ENCODE data around the gene L1CAM.

Gene L1CAM

DNA sequence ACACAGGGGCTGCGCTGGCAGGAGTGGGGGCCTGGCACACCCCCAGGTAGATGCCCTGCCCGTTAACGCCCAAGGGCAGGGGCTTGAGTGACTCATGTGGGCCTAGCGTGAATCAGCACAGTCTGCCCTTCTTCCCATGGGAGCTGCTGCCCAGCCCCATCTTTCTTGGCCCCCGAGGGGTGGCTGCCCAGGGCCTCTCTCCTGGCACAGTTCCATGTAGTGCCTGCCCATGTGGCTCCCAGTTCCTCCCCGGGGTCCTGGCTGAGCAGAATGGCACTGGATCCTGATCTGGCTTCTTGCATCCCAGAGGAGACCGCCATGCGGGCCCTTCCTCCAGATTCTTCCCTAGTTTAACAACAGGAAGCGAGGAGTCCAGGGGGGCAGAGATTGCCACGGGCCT, 16.4 kb upstream of the L1CAM start:
- DNase-seq = no peak

DNA sequence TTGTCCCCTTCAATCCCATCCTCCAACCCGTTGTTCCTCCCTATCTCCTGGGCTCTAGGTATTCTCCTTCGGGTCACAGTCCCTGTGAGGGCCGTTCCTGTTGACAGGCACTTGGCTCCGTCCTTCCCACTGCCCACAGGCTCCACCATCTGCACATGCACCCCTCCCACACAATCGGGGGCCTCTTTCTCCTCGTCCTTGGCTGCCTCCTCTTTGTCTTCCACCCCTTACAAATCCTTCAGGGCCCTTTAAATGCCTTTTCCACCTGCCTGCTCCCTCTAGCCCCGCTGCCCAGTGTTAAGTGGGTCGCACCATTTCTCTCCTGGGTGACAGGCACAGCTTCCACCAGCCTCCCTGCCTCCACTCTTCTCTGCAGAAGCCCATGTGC, 15.8 kb upstream of the L1CAM start:
- no peak for DNase-seq

DNA sequence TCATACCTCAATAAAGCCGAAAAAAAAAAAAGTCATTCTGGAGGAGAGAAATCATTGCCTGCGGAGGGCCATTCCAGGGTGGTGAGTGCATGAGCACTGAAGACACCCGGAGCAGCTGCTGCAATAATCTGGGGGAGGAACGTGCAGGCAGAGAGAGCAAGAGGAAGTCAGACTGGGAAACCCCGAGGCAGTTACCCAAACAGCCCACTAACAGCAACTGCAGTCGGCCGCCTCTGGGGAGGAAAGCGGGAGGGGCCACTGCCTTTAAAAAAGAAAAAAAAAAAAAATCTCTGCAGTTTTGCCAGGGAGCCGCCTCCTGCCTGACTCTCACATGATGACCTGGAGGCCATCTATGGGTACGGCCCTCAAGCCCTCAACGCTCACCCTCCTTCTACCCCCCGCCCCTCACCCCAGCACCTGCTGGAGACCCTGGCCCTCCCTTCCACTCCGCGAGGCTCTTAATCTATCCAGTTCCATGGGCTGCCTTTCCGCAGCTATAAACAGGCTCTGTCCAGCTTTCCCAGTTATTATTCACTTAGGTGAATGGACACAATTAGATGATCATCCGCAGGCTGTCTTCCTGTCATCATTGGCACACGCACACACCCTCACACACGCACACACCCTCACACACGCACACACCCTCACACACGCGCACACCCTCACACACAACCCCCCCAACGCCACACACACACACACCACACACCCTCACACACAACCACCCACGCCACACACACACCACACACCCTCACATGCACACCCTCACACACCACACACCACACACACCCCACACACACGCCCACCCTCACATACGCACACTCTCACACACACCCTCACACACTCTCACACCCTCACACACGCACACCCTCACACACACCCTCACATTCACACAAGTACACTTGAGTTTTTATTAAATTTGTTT, 15.1 kb upstream of the L1CAM start:
- DNase-seq = peak; percentile 53 to 61

DNA sequence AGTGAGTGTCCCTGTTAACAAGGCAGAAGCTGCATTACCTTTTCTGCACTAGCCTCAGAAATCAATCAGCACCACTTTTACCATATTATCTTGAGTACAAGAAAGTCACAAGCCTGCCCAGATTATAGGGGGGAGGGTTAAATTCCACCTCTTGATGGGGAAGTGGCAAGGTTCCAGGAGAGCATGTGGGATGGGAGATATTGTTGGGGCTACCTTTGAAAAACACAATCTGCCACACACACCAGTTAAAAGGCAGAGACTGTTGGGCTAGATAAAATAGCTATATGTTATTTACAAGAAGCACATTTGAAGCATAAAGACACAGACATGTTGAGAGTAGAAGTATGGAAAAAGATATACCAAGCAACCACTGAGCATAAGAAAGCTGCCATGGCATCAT, 11.9 kb upstream of the L1CAM start:
- no peak for DNase-seq

DNA sequence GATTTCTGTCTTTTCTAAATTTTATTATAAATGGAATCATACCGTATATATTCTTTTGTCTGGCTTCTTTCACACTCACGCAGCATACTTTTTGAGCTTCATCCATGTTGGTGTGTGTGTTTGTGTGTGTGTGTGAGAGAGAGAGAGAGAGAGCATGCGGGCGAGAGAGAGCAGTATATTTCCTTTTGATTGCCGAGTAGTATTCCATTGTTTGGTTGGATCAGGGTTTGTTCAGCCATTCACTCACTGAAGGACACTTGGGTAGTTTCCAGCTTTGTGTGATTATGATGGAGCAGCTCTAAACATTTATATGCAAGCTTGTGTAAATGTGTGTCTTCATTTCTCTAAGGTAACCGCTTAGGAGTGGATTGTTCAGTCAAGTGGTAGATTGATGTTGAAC, 3.1 kb upstream of the L1CAM start:
- no peak for DNase-seq

DNA sequence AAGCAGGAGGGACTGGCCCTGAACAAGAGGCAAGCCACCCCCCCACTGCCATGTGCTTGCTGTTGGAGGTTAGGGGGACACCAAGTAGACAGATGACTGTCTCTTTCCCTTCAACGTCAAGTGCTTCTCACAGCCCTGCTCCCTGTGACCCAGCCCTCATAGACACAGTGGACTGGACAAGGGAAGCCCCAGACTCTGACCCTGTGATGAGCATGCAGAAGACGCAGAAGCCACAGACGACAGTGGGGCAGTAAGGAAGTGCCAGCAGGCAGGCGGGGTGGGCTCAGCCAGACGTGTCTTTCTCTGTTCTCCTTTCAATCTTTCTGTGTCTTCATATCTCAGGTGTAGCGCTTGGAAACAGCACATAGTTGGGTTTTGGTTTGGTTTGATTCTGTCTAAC, 2.4 kb upstream of the L1CAM start:
- no peak for DNase-seq

DNA sequence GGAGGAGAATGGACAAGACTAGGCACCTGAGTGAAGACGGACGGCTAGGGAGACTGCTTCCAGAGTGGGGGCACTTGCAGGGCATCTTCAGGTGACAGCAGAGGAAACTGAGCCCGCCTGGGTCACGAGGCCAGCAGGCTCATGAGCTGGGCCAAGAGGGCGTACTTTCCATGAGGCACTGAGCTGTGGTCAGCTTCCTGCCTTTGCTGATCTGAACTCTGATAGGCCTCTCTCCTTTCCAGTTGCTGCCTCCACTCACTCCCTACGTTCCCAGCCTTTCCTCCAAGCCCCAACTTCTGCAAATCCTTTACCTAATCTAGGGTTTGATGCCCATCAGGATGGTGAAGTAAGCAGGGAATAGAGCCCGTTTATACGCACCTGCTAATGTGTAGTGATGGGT, 1.4 kb upstream of the L1CAM start:
- no peak for DNase-seq

DNA sequence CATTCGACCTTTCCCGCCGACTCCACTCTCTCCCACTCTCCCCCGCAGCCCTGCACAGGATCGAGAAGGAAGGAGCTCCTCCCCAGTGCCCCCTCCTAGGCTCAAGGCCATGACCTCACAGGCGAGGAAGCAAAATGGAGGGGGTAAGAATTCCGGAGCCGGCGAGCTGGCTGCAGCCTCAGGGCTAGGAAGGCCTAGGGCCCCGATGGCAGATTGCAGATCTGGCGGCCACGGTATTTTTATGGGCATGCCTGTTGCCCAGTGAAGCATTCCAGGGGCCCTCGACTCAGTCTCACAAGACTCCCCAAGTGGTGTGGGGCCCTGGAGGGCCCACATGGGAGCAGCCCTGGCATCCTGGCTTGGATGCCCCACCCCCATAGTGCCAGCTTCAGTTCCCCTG, 942 bp upstream of the L1CAM start:
- DNase-seq = no peak

DNA sequence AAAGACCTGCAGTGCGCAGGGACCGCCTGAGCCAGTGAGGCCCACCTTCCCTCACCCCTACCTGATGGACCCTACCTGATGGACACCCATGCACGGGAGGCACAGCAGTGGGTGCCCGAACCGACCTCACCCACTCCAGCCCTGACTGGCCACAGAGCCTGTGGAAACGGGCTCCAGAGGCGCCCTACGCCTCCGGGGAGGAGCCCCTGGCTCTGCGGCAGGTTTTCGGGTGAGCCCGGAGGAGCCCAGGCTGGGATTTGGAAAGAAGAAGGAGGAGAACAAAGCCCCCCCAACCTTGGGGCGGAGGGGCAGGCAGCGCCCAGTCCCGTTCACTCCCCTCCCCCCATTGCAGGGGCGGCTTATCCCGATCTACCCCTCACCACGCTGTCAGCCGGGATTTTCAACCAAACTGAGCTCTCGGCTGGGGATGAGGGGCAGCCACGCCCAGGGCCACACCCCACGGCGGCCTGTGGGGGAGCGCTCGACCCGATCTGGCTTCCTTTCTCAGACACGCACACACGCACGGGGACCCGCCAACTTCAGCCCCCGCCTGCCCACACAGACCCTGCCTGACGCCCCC, 675 bp downstream of the L1CAM start:
- DNase-seq = no peak

DNA sequence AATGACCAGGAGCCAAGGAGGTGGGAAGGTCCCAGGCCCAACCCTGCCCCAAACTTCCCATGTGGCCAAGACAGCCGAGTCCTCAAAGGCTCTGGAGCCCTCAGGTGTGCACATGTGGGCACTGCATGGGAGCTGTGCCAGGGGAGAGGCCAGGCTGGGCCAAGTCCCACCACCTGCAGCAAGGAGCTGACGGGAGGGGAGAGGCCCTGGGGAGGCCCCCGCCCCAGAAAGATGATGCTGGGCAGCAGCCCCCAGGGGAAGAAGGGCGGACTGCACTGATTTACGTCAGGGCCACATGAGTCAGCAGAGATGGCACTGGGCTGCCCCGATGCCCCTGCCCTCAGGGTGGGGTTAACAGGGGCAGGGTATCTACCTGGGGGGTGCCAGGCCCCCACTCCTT, 1.4 kb downstream of the L1CAM start:
- no peak for DNase-seq

DNA sequence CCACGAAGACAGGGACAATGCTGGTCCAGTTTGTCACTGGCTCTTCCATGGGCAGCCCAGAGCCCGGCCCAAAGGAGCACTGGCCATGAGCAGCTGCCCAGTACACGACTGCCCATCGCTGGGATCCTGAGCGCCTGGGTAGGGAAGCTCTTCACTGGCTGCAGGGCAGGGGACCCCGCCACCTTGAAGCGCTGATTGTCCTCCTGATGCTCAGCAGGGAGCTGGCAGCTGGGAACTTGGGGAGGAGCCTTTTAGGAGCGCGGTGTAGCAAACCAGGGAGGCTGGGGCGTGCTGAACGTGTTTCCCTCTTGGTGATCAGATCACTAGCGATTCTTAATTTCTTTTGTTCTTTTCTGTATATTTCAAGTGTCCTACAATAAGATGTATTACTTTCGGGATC, 1.8 kb downstream of the L1CAM start:
- no peak for DNase-seq

DNA sequence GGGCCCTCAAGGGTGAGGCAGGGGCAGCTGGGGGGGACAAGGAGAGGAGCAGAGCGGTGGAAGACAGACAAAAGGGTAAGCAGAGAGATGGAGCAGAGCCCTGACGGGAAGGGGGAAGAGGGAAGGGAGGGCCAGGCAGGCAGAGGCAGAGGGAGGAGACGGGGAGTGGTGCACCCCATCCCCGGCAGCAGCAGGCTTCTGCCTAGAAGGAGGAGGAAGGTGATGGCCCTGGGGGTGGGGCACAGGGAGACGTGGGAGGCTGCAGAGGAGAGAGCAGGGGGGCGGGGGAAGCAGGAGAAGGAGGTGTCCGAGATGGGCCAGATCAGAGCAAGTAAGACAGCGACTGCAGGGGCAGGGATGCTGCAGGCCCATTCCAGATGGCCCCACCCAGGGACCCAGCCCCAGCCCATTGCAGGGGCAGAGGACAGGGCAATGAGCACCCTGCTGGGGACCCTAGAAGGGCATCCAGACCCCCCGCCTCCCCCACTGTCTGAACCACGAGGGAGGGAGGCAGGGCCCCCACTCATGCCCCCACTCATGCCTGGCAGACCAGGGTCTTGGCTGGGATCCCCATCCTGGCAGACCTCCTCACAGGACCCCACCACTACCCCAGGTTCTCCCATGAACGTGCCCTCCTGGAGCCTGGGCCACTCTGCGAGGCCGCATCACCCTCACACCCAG, 2.7 kb downstream of the L1CAM start:
- DNase-seq = no peak

DNA sequence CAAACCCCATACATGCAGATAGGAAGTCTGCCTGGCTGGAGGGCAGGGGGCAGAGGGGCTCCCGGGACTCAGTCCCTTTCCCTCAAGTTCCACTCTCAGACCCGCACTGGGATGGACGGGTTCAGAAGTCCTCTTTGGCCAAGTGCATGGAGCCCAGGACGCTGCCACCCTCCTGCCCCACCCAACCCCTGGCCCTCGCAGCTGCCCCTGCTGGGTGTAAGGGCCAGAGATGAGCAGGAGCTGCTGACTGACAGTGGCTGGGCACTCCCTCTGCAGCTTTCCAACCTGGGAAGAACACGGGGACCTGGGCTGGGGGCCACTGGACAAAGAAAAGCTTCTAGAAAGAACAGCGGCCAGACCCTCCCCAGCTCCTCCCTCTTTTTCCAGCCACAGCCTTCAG, 3.4 kb downstream of the L1CAM start:
- no peak for DNase-seq

DNA sequence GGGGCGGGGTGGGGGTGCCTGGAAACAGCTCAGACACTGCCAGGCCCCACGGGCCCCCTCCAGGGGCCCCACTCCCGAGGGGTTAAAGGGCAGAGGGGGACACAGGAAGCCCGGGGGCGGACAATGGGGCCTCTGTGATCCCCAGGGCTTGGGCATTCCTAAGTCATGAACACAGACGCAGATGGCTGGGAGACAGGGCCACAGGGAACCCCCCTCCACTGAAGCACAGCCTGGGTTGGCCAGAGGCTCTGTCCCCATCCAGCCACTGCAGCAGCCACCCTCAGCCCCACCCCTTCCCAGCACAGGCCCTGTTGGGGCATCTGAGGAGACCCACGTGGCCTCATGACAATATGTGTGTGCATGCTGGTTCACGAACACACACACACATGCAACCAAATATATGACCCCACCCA, 3.9 kb downstream of the L1CAM start:
- DNase-seq = no peak

DNA sequence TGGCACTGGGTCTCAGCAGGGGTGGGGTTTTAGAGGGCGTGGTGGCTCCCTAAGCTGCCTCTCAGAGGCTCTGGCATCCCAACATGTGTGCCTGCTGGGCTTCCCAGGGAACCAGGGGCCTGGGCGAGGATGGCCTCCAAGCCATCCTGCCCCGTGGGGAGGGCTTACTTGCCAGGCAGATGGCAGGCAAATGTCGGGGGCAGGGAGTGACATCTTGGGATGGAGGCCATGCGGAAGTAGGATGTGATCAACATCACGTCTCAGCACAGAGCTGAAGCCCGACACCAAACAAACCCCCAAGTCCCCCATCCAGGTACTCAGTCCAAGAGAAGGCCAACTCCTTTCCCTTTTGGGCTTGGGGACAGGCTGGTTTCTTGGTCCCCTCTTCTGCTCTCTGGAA, 4.7 kb downstream of the L1CAM start:
- DNase-seq = no peak

DNA sequence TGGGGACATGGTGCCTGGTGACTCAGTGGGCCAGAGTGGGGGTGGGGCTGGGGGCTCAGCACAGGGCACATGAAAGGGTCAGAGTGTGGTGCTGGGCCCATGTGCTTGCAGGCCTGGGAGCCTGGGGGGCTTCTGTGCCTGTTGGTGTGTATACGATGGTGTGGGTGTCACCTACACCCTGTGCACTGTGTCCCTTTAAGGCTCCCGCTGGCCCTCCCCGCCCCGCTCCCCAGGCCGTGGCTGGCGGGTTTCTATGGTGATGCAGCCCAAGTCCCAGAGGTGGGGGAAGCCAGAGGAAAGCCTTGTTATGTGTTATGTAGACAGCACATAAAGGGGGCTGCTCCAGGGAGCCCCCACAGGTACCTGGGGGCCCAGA, 5.5 kb downstream of the L1CAM start:
- DNase-seq = no peak

DNA sequence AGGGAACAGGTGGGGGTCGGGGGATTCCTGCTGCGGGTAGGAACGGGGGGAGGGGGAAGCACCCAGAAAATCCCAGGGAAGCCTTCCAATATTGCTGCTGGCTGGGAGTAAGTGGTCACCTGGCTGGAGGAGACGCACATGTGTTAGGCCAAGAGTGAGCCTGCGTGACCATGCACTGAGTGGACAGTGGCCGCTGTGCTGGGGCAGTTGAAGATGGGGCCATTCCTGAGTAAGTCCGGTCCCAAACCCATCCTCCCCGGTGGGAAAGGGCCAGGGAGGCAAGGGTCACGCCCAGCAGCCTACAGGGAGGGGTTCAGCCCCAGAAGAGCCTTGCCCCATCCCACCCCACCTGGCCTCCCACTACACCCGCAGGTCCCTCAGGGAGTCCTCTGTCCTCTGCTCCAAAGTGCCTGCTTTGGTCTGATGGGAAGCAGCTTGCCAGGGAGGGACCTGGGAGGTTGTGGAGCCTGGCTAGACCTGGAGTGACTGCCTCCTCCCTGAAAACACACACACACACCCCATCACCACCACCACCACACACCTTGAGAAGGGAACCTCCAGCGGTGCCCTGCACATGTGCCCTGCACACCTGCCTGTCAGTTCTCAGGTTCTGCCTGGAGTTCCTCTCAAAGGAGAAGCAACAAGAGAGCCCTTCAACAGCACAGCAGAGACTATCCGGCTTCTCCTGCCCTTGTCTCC, 6.1 kb downstream of the L1CAM start:
- DNase-seq = no peak

DNA sequence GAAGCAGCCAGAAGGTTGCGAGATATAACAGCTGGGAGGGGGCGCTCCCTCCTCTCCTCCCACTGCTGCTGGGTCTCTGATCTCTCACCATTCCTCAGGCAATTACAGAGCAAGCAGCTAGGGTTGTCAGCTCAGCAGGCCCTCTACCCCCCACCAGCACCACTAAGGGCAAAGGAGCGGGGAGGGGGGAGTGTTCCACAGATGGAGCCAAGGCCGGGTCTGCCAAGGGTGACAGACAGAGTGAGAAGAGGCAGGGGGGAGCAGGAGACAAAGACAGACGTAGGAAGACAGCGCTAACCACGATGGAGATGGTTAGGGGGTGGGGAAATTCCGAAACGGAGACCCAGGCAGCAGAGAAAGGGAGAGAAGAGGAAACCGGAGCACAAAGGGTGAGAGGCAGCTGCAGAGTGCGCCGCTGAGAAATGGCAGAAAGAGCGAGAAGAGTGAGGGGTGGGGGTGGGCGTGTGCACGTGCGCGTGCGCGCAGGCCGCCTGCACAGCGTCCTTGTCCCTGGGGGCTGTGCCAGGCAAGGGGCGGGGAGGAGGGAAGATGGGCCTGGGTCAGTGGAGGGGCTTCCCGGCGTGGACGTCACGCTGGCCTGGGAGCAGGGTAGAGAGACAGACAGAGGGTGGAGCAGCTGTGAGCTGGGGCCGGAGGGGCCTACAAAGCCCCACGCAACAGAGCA, 6.9 kb downstream of the L1CAM start:
- DNase-seq = no peak

DNA sequence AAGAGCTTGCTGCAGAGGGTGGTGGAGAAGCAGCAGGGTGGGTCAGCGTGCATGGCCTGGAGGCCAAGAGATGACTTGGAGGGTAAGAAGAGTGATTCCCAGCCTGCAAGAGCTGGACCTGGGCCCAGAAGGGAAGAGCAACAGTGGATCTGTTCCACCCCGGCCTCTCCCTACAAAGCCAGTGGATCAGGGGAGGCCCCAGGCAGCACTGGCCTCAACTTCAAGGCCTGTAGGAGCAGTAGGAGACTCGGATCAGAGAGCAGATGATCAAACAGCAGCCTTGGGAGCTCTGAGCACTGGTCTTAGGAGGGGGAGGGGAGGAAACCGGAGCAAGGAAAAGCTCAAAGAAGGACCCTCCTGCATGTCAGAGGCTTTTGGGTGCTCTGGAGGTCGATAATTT, 7.6 kb downstream of the L1CAM start:
- DNase-seq = no peak

DNA sequence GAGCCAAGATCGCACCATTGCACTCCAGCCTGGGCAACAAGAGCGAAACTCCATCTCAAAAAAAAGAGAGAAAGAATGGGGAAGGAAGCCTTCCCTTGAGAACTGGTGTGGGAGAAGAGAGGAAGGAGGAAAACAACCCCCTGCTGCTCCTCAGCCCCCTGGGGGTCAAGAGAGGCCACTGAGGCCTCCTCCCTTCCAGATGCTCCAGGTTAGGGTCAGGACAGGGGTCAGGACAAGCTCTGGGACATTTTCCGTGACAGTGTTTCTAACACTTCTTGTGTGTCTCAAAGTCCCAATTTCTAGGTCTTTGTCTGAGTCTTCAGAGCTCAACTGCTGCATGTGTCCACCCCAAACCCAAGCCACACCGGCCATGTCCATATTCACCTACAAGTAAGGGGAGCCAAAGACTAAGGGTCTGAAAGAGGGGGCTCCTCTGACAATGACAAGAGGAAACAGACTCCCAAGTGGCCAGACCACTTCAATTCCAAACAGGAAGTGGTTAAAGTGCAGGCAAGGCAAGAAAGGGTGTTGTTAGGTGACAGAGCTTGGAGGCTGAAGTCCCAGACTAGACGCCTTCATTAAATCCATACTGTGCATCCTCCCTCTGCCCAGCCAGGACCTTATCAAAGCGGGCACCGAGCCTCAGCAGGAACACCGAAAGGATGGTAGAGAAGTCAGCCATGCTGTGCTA, 8.3 kb downstream of the L1CAM start:
- DNase-seq = no peak

DNA sequence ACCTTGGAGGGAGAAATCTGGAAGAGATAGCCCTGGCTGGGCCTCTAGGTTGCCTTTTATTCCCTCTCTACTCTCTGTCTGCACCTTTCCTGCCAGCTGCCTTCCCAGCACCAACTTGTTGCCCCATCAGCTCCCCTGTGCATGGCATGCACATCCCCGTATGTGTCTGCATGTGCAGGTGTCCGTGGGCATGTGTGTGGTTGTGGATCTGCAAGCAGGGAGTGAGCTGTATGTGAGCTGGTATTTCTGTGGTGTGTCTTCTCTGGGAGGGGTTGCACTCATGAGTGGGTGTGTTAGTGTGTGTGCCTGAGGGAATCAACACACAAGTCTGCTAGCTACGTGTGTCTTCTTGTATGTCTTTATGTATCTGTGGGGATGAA, 9.9 kb downstream of the L1CAM start:
- no peak for DNase-seq

DNA sequence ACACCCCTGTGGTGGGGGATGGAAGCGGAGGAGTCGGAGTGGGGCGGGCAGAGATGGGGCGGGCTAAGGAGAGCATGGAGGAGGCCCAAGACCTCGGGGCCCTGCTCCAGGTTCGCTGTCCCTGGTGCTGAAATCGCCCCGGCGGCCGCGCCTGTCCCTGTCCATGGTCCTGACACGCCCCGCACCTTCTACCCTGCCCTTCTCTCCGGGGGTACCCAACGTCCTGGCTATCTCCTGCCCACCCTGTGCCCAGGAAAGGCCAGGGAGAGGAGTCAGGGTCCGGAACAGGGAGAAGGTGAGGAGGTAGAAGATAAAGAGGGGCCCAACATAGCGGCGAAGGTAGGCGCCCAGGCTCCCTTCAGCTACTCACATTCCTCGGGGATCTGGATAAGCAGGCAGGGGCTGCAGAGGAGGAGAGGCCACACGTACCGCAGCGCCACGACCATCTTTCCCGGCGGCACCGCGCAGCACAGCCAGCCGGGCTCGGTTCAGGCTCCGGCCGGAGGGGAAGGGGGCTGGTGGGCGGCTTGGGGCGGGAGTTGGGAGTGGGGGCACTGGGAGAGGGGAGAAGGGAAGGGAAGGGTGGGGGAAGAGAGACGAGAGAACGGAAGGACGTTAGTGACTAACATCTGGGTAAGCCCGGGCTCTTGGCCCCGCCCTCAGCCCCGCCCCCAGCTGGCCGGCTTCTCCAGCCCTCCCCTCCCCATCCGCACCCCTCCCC, 10.4 kb downstream of the L1CAM start:
- DNase-seq = peak; percentile 52 to 59
